ENCODE data around the gene TRAPPC2.

DNA sequence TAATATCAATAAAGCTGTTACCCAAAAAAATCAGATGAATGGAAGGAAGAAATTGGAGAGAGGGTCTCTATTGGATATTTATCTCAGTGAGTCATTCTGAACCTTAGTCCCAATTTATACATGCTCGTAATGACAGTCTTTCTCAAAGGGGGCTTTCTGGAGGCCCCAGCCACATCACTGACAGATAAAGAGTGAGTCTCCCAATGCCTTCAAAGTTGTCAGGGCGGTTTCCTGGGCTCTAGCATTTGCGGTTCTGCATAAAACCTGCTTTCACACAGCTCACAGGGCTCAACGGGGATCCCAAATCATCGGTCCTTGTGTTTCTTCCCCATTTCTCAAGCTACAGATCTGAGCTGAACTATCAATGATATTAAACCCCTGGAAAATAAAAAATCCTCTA, 64.2 kb downstream of the TRAPPC2 start:
- TF ChIP-seq, protein P1, sequence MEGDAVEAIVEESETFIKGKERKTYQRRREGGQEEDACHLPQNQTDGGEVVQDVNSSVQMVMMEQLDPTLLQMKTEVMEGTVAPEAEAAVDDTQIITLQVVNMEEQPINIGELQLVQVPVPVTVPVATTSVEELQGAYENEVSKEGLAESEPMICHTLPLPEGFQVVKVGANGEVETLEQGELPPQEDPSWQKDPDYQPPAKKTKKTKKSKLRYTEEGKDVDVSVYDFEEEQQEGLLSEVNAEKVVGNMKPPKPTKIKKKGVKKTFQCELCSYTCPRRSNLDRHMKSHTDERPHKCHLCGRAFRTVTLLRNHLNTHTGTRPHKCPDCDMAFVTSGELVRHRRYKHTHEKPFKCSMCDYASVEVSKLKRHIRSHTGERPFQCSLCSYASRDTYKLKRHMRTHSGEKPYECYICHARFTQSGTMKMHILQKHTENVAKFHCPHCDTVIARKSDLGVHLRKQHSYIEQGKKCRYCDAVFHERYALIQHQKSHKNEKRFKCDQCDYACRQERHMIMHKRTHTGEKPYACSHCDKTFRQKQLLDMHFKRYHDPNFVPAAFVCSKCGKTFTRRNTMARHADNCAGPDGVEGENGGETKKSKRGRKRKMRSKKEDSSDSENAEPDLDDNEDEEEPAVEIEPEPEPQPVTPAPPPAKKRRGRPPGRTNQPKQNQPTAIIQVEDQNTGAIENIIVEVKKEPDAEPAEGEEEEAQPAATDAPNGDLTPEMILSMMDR (CRISPR knock-in tag; IDR thresholded peaks at IDR 0.05): no peak
- no peak for TF ChIP-seq ZNF317 (CRISPR knock-in tag; IDR thresholded peaks at IDR 0.05)
- no peak for TF ChIP-seq NR3C1 (CRISPR knock-in tag; IDR thresholded peaks at IDR 0.05)
- no peak for TF ChIP-seq ATF1 (CRISPR knock-in tag; IDR thresholded peaks at IDR 0.05)
- TF ChIP-seq, protein P2, sequence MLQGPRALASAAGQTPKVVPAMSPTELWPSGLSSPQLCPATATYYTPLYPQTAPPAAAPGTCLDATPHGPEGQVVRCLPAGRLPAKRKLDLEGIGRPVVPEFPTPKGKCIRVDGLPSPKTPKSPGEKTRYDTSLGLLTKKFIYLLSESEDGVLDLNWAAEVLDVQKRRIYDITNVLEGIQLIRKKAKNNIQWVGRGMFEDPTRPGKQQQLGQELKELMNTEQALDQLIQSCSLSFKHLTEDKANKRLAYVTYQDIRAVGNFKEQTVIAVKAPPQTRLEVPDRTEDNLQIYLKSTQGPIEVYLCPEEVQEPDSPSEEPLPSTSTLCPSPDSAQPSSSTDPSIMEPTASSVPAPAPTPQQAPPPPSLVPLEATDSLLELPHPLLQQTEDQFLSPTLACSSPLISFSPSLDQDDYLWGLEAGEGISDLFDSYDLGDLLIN (CRISPR knock-in tag; IDR thresholded peaks at IDR 0.05; ENCODE audit: borderline replicate concordance): no peak
- TF ChIP-seq, protein P3, sequence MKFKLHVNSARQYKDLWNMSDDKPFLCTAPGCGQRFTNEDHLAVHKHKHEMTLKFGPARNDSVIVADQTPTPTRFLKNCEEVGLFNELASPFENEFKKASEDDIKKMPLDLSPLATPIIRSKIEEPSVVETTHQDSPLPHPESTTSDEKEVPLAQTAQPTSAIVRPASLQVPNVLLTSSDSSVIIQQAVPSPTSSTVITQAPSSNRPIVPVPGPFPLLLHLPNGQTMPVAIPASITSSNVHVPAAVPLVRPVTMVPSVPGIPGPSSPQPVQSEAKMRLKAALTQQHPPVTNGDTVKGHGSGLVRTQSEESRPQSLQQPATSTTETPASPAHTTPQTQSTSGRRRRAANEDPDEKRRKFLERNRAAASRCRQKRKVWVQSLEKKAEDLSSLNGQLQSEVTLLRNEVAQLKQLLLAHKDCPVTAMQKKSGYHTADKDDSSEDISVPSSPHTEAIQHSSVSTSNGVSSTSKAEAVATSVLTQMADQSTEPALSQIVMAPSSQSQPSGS (CRISPR knock-in tag; IDR thresholded peaks at IDR 0.05): no peak
- TF ChIP-seq CEBPB (IDR thresholded peaks at IDR 0.05; ENCODE audit: borderline replicate concordance, low read depth, low read length): no peak
- no peak for TF ChIP-seq EZH2 (conservative IDR thresholded peaks at IDR 0.05; ENCODE audit: low read depth, low read length)
- TF ChIP-seq, protein P4, sequence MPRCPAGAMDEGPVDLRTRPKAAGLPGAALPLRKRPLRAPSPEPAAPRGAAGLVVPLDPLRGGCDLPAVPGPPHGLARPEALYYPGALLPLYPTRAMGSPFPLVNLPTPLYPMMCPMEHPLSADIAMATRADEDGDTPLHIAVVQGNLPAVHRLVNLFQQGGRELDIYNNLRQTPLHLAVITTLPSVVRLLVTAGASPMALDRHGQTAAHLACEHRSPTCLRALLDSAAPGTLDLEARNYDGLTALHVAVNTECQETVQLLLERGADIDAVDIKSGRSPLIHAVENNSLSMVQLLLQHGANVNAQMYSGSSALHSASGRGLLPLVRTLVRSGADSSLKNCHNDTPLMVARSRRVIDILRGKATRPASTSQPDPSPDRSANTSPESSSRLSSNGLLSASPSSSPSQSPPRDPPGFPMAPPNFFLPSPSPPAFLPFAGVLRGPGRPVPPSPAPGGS (CRISPR knock-in tag; IDR thresholded peaks at IDR 0.05): no peak
